ENCODE data around the gene ZNF778.

- TF ChIP-seq SMAD4 (CRISPR knock-in tag; IDR thresholded peaks at IDR 0.05) (no peak), CTCF (IDR thresholded peaks at IDR 0.05) (no peak), CREB1 (CRISPR knock-in tag; IDR thresholded peaks at IDR 0.05) (no peak), ESRRA (CRISPR knock-in tag; IDR thresholded peaks at IDR 0.05; ENCODE audit: borderline replicate concordance) (peak; percentile 77; the same call in 1 of the 2 replicates), ZNF263 (CRISPR knock-in tag; IDR thresholded peaks at IDR 0.05; ENCODE audit: low read depth) (0 out of 2 replicates have a peak, but pooled peaks have one; percentile 17), TCF7 (CRISPR knock-in tag; IDR thresholded peaks at IDR 0.05; ENCODE audit: low read depth) (no peak)
- TF ChIP-seq, protein P1, sequence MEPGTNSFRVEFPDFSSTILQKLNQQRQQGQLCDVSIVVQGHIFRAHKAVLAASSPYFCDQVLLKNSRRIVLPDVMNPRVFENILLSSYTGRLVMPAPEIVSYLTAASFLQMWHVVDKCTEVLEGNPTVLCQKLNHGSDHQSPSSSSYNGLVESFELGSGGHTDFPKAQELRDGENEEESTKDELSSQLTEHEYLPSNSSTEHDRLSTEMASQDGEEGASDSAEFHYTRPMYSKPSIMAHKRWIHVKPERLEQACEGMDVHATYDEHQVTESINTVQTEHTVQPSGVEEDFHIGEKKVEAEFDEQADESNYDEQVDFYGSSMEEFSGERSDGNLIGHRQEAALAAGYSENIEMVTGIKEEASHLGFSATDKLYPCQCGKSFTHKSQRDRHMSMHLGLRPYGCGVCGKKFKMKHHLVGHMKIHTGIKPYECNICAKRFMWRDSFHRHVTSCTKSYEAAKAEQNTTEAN (CRISPR knock-in tag; IDR thresholded peaks at IDR 0.05) = 0 out of 2 replicates have a peak, but pooled peaks have one; percentile 49
- TF ChIP-seq, protein P2, sequence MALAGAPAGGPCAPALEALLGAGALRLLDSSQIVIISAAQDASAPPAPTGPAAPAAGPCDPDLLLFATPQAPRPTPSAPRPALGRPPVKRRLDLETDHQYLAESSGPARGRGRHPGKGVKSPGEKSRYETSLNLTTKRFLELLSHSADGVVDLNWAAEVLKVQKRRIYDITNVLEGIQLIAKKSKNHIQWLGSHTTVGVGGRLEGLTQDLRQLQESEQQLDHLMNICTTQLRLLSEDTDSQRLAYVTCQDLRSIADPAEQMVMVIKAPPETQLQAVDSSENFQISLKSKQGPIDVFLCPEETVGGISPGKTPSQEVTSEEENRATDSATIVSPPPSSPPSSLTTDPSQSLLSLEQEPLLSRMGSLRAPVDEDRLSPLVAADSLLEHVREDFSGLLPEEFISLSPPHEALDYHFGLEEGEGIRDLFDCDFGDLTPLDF (CRISPR knock-in tag; IDR thresholded peaks at IDR 0.05) = 0 out of 2 replicates have a peak, but pooled peaks have one; percentile 51
- TF ChIP-seq, protein P3, sequence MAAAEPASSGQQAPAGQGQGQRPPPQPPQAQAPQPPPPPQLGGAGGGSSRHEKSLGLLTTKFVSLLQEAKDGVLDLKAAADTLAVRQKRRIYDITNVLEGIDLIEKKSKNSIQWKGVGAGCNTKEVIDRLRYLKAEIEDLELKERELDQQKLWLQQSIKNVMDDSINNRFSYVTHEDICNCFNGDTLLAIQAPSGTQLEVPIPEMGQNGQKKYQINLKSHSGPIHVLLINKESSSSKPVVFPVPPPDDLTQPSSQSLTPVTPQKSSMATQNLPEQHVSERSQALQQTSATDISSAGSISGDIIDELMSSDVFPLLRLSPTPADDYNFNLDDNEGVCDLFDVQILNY (CRISPR knock-in tag; IDR thresholded peaks at IDR 0.05) = no peak; the same call in 1 of the 2 replicates
Measured at GRCh38 chr16:89217388-89218191, at the start of gene ZNF778.
